A673 (cell line): ENCODE measurements around the gene FLT3. TPM values are rescaled to one million over a fixed set of nuclear protein-coding genes. Genes with fewer than 3 reads are reported as not detected.

Experiments
- BruUV-seq: library from RNA; stranded (reverse); fragments of 400-500 nt; replicated peaks from 2 replicates; lab custom pipeline; 2021; lab: Mats Ljungman, UMichigan
- CTCF ChIA-PET: fragments of 300-600 bp; sonication (Branson Sonifier 250); formaldehyde crosslinking; loops from one replicate; lab custom pipeline; 2022; ENCODE audit warnings: antibody characterized with exemption; lab: Charles Lee
- POLR2A ChIA-PET: fragments of 300-600 bp; sonication (Branson Sonifier 250); formaldehyde crosslinking; loops from one replicate; lab custom pipeline; 2022; ENCODE audit warnings: antibody characterized with exemption; ENCODE audit not compliant: low non-redundant PET; lab: Charles Lee
- DNase-seq: peaks from one replicate; pipeline ENCODE4 v3.0.0-alpha.2; 2015; ENCODE audit warnings: low spot score
- H3K27ac ChIP-seq: fragments of 200-600 bp; sonication (generic); 2 replicates; pipeline ENCODE4 v1.5.1; 2016; ENCODE audit warnings: mixed run types, low read depth, mild to moderate bottlenecking, mixed read lengths, antibody characterized with exemption, low read length; ENCODE audit not compliant: poor library complexity, severe bottlenecking
- H3K27me3 ChIP-seq: fragments of 200-600 bp; sonication (generic); replicated peaks from 2 replicates; pipeline ENCODE4 v1.6.1; 2017; ENCODE audit warnings: mixed run types, low read depth, mild to moderate bottlenecking, mixed read lengths, antibody characterized with exemption, low read length; ENCODE audit not compliant: insufficient read depth, poor library complexity
- H3K36me3 ChIP-seq: fragments of 200-600 bp; sonication (generic); 2 replicates; pipeline ENCODE4 v1.6.1; 2016; ENCODE audit warnings: mixed run types, mild to moderate bottlenecking, mixed read lengths, antibody characterized with exemption, low read length; ENCODE audit not compliant: insufficient read depth, poor library complexity, severe bottlenecking
- H3K4me1 ChIP-seq: fragments of 200-600 bp; sonication (generic); 2 replicates; pipeline ENCODE4 v1.6.1; 2017; ENCODE audit warnings: mixed run types, mild to moderate bottlenecking, mixed read lengths, antibody characterized with exemption, low read length; ENCODE audit not compliant: insufficient read depth, poor library complexity, severe bottlenecking
- H3K4me3 ChIP-seq: fragments of 200-600 bp; sonication (generic); 2 replicates; pipeline ENCODE4 v1.5.1; 2016; ENCODE audit warnings: low read depth, mixed run types, mild to moderate bottlenecking, mixed read lengths, low read length; ENCODE audit not compliant: poor library complexity, severe bottlenecking
- H3K9me3 ChIP-seq: fragments of 200-600 bp; sonication (generic); 2 replicates; pipeline ENCODE4 v1.6.1; 2016; ENCODE audit warnings: mixed run types, low read depth, mild to moderate bottlenecking, mixed read lengths, antibody characterized with exemption, low read length; ENCODE audit not compliant: poor library complexity, severe bottlenecking
- EZH2 ChIP-seq: fragments of 200-600 bp; sonication (generic); IDR thresholded peaks from 2 replicates; pipeline ENCODE4 v1.6.1; 2017; ENCODE audit warnings: borderline replicate concordance, low read depth, mild to moderate bottlenecking, mixed read lengths, antibody characterized with exemption, low read length; ENCODE audit not compliant: poor library complexity, severe bottlenecking
- intact Hi-C: fragments of 100-400 bp; cut with micrococcal nuclease; formaldehyde crosslinking; loops from one replicate; pipeline ENCODE4 v1.10.0; 2022; ENCODE audit not compliant: unreplicated experiment
- total RNA-seq: library from RNA; stranded (reverse); gene quantifications from 2 replicates; pipeline ENCODE4 v1.2.3, GENCODE V29; 2021
- TF ChIP-seq, protein P1 (sequence below): fragments of 300-800, 200-600 bp; sonication (generic); conservative IDR thresholded peaks from 2 replicates; pipeline ENCODE4 v1.5.1; 2017; ENCODE audit warnings: low read depth, mild to moderate bottlenecking, antibody characterized with exemption, low read length, moderate library complexity, mixed read lengths

The FLT3 gene
- total RNA-seq, 1 experiment from 2014 or later = 0.15 TPM

DNA sequence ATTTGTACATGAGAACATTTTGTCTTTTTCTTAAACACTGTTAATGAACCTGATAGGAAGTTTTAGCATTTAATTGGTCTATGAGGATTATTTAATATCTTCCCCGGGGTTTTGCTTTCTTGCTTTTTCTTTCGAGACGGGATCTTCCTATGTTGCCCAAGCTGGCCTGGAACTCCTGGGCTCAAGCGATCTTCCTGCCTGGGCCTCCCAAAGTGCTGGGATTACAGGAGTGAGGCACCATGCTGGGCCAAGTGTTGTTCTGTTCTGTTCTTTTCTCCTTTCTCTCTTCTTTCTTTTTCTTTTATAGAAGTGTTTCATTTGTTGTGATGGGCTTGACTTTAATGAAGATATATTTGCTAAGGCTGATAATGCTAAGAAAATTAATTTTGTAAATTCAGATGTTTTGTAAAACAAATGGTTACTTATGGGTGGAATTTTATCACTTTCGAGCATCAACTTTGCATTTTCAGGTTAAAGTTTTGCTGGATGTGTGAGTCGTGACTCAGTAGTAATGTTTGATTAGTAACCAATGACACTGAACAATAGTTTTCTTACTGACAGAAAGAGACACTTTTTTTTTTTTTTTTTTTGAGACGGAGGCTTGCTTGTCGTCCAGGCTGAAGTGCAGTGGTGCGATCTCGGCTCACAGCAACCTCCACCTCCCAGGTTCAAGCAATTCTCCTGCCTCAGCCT lies 40.2 kb upstream of the FLT3 start:
- ChIA-PET CTCF (no interaction called here), POLR2A (interaction anchor here (0.6 kb wide), 1 partner anchor 128 kb away, joined by 4 read pairs; no protein-coding TSS in a partner anchor)
- Histone ChIP-seq H3K36me3 (no peaks in the 10 kb centered on the region), H3K9me3 (no peaks in the 10 kb centered on the region), H3K27me3 (no peaks in the 10 kb centered on the region), H3K27ac (peak overlapping the region; percentile 100), H3K4me1 (peaks cover 12% of the 10 kb centered on the region), H3K4me3 (peak overlapping the region; percentile 98)
- DNase-seq = peak; percentile 24
- no TSS peak for BruUV-seq
- TF ChIP-seq EZH2 = no peak
- TF ChIP-seq, protein P1, sequence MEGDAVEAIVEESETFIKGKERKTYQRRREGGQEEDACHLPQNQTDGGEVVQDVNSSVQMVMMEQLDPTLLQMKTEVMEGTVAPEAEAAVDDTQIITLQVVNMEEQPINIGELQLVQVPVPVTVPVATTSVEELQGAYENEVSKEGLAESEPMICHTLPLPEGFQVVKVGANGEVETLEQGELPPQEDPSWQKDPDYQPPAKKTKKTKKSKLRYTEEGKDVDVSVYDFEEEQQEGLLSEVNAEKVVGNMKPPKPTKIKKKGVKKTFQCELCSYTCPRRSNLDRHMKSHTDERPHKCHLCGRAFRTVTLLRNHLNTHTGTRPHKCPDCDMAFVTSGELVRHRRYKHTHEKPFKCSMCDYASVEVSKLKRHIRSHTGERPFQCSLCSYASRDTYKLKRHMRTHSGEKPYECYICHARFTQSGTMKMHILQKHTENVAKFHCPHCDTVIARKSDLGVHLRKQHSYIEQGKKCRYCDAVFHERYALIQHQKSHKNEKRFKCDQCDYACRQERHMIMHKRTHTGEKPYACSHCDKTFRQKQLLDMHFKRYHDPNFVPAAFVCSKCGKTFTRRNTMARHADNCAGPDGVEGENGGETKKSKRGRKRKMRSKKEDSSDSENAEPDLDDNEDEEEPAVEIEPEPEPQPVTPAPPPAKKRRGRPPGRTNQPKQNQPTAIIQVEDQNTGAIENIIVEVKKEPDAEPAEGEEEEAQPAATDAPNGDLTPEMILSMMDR = no peak
- intact Hi-C loops = no loop called here

DNA sequence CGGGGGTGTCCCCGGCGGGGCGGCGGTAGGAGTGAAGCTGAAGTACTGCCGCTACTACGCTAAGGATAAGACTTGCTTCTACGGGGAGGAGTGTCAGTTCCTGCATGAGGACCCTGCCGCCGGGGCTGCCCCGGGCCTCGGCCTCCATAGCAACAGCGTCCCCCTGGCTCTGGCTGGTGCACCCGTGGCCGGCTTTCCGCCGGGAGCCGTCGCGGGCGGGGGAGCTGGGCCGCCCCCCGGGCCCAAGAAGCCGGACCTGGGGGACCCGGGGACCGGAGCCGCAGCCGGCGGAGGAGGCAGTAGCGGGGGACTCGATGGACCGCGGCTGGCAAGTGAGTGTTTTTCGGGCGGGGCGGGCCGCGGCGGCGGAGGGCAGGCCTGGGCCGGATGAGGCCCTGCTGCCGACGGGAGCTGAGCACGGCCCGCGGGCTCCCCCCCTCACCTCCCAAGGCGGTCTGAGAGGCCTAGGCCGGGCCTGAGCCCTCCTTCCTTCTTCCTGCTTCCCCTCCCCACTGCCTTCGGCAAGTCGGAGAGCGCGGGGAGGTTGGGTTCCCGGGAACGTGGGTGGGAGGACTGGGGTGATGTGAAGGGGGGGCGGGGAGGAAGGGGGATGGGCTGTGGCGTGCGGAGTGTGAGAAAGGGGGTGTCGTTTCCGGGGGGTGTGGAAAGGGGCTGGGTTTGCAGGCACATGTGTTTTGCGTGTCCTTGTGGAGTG lies 38.5 kb upstream of the FLT3 start:
- CTCF ChIA-PET = interaction anchor here (0.5 kb wide), 1 partner anchor 26 kb away, joined by 6 read pairs; no protein-coding TSS in a partner anchor
- peak overlapping the region; percentile 98 for H3K4me3 ChIP-seq
- peak overlapping the region; percentile 100 for H3K27ac ChIP-seq
- intact Hi-C loops = loop anchor here (5.0 kb wide), 1 partner anchor 498 kb away; no protein-coding TSS in a partner anchor
- peaks cover 12% of the 10 kb centered on the region for H3K4me1 ChIP-seq
- H3K36me3 ChIP-seq = no peaks in the 10 kb centered on the region
- DNase-seq = peak; percentile 94
- BruUV-seq = no TSS peak
- no peaks in the 10 kb centered on the region for H3K9me3 ChIP-seq
- POLR2A ChIA-PET = interaction anchor here (0.7 kb wide), 1 partner anchor 17 kb away, joined by 4 read pairs; no protein-coding TSS in a partner anchor
- TF ChIP-seq, protein P1 = no peak
- no peak for TF ChIP-seq EZH2
- no peaks in the 10 kb centered on the region for H3K27me3 ChIP-seq

DNA sequence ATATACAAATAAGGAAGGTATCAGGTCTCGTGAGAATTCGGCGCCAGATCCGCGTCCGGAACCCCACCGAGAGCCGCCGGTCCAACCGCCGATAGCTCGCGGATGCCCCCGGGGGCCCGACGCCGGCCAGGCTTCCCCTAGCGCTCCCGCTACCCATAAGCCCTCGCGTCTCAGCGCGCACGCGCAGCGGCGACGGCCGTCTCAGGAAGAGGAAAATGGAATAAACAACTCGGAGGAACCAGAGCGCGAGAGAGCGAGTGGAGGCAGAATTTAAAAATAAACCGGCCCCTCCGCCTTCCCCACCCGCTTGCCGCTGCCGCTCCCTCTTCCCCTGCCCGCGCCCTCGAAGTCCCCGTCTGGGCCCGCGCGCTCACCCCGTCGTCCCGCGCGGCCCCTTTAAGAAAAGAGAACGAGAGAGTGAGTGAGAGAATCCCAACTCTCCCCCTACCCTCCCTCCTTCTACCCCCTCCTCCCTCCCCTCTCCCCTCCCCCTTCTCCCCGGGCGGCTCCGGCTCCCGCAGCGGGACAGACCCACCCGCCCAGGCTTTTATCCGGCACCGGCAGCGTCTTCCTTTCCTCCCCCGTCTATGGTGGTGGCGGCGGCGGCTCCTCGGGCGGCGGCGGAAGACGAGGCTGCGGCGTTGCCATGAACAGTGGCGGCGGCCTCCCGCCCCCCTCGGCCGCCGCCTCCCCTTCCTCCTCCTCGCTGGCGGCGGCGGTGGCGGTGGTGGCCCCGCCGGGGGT lies 37.8 kb upstream of the FLT3 start, which contains the start of gene PAN3:
PAN3 (plus strand) TSS at position 534 of the 744 bp plus-strand sequence; CDS start at position 647, 113 bp downstream.
- no peaks in the 10 kb centered on the region for H3K27me3 ChIP-seq
- H3K27ac ChIP-seq = peak within 1 kb of the TSS; percentile 100
- DNase-seq = peak; percentile 96
- intact Hi-C loops = loop anchor here (5.0 kb wide), 1 partner anchor 499 kb away; no protein-coding TSS in a partner anchor
- no TSS peak for BruUV-seq
- peak within 1 kb of the TSS; percentile 98 for H3K4me3 ChIP-seq
- TF ChIP-seq, protein P1 = no peak
- TF ChIP-seq EZH2 = no peak
- CTCF ChIA-PET = interaction anchor here (0.5 kb wide), 1 partner anchor 25 kb away, joined by 6 read pairs; no protein-coding TSS in a partner anchor
- no peaks in the 10 kb centered on the region for H3K36me3 ChIP-seq
- H3K9me3 ChIP-seq = no peaks in the 10 kb centered on the region
- POLR2A ChIA-PET = interaction anchor here (0.7 kb wide), 1 partner anchor 17 kb away, joined by 4 read pairs; no protein-coding TSS in a partner anchor
- H3K4me1 ChIP-seq = peaks cover 12% of the 10 kb centered on the region
